ENCODE results near the gene PNPLA5. TPM values are rescaled to one million over a fixed set of nuclear protein-coding genes. Genes with fewer than 3 reads are reported as not detected.
"Not testable (repeated sequence)": the region's sequence is repeated elsewhere in the genome, so short reads cannot be mapped to it uniquely, and the experiment has no call there.

The PNPLA5 gene
- total RNA-seq, 2 experiments from 2014 or later: not detected

GRCh38 chr22:43883012-43883661, 8.7 kb downstream of the PNPLA5 start:
- ATAC-seq: peak; percentile 66
- peak; percentile 70 for DNase-seq
- H3K4me1 Mint-ChIP-seq: peaks cover 11% of the 10 kb centered on the region
- CTCF ChIA-PET: interaction anchor here (0.6 to 2.1 kb wide), 18 partner anchors 8 to 1930 kb away, joined by 3 to 47 read pairs (median 4); partner anchors contain the start of genes EFCAB6 and SAMM50
- no peaks in the 10 kb centered on the region for H3K9me3 Mint-ChIP-seq (ENCODE audit: low read depth)
- H3K27me3 Mint-ChIP-seq: peaks cover 6% of the 10 kb centered on the region
- no peak overlapping the region for H3K27ac Mint-ChIP-seq
- H3K4me3 Mint-ChIP-seq: no peak overlapping the region
- H3K36me3 Mint-ChIP-seq: no peaks in the 10 kb centered on the region

- CTCF ChIA-PET: interaction anchor here (1.0 to 2.1 kb wide), 14 partner anchors 9 to 635 kb away, joined by 3 to 47 read pairs (median 5); partner anchors contain the start of gene SAMM50
- H3K27ac Mint-ChIP-seq: no peak overlapping the region
- ATAC-seq (no peak), DNase-seq (no peak)
- H3K4me3 Mint-ChIP-seq: no peak overlapping the region
- H3K4me1 Mint-ChIP-seq: peaks cover 11% of the 10 kb centered on the region
- H3K9me3 Mint-ChIP-seq (ENCODE audit: low read depth): no peaks in the 10 kb centered on the region
- no peaks in the 10 kb centered on the region for H3K36me3 Mint-ChIP-seq
- peaks cover 5% of the 10 kb centered on the region for H3K27me3 Mint-ChIP-seq
Observed at GRCh38 chr22:43882122-43882767, 9.6 kb downstream of the PNPLA5 start.

- H3K27me3 Mint-ChIP-seq: no peaks in the 10 kb centered on the region
- H3K4me1 Mint-ChIP-seq: peaks cover 11% of the 10 kb centered on the region
- DNase-seq (no peak), ATAC-seq (no peak)
- H3K36me3 Mint-ChIP-seq: no peaks in the 10 kb centered on the region
- no peak overlapping the region for H3K27ac Mint-ChIP-seq
- no peaks in the 10 kb centered on the region for H3K9me3 Mint-ChIP-seq (ENCODE audit: low read depth)
- no peak overlapping the region for H3K4me3 Mint-ChIP-seq
- CTCF ChIA-PET: interaction anchor here (1.2 to 2.1 kb wide), 2 partner anchors 64 to 65 kb away, joined by 4 to 47 read pairs; no protein-coding TSS in a partner anchor
Observed at GRCh38 chr22:43881091-43882061, 10.4 kb downstream of the PNPLA5 start.

GRCh38 chr22:43880541-43880991, 11.2 kb downstream of the PNPLA5 start:
- H3K36me3 Mint-ChIP-seq: no peaks in the 10 kb centered on the region
- peaks cover 11% of the 10 kb centered on the region for H3K4me1 Mint-ChIP-seq
- no peak overlapping the region for H3K27ac Mint-ChIP-seq
- no peaks in the 10 kb centered on the region for H3K27me3 Mint-ChIP-seq
- CTCF ChIA-PET: interaction anchor here (1.2 kb wide), 1 partner anchor 66 kb away, joined by 4 read pairs; no protein-coding TSS in a partner anchor
- ATAC-seq (no peak), DNase-seq (no peak)
- no peaks in the 10 kb centered on the region for H3K9me3 Mint-ChIP-seq (ENCODE audit: low read depth)
- H3K4me3 Mint-ChIP-seq: no peak overlapping the region

GRCh38 chr22:43879901-43880540, 11.8 kb downstream of the PNPLA5 start:
- peaks cover under 1% of the 10 kb centered on the region for H3K27me3 Mint-ChIP-seq
- no peaks in the 10 kb centered on the region for H3K9me3 Mint-ChIP-seq (ENCODE audit: low read depth)
- CTCF ChIA-PET: no interaction called here
- peaks cover 11% of the 10 kb centered on the region for H3K4me1 Mint-ChIP-seq
- H3K36me3 Mint-ChIP-seq: no peaks in the 10 kb centered on the region
- no peak overlapping the region for H3K27ac Mint-ChIP-seq
- DNase-seq (no peak), ATAC-seq (no peak)
- no peak overlapping the region for H3K4me3 Mint-ChIP-seq

- no peak for DNase-seq
- CTCF ChIA-PET: no interaction called here
- H3K4me3 Mint-ChIP-seq: no peak overlapping the region
- H3K36me3 Mint-ChIP-seq: no peaks in the 10 kb centered on the region
- no peak overlapping the region for H3K27ac Mint-ChIP-seq
- no peak for ATAC-seq
- H3K9me3 Mint-ChIP-seq (ENCODE audit: low read depth): no peaks in the 10 kb centered on the region
- peaks cover 6% of the 10 kb centered on the region for H3K27me3 Mint-ChIP-seq
- H3K4me1 Mint-ChIP-seq: peaks cover 2% of the 10 kb centered on the region
Observed at GRCh38 chr22:43878831-43879550, 12.8 kb downstream of the PNPLA5 start.

GRCh38 chr22:43878079-43878795, 13.6 kb downstream of the PNPLA5 start:
- H3K27ac Mint-ChIP-seq: no peak overlapping the region
- no peaks in the 10 kb centered on the region for H3K9me3 Mint-ChIP-seq (ENCODE audit: low read depth)
- CTCF ChIA-PET: no interaction called here
- DNase-seq (no peak), ATAC-seq (no peak)
- H3K4me1 Mint-ChIP-seq: peaks cover 2% of the 10 kb centered on the region
- H3K36me3 Mint-ChIP-seq: no peaks in the 10 kb centered on the region
- H3K4me3 Mint-ChIP-seq: no peak overlapping the region
- H3K27me3 Mint-ChIP-seq: peaks cover 8% of the 10 kb centered on the region

- H3K27me3 Mint-ChIP-seq: peaks cover 13% of the 10 kb centered on the region
- ATAC-seq: no peak
Observed at GRCh38 chr22:43876866-43877509, 14.8 kb downstream of the PNPLA5 start.

GRCh38 chr22:43869799-43870198, 22.0 kb downstream of the PNPLA5 start:
- ATAC-seq: no peak
- Mint-ChIP-seq H3K9me3 (ENCODE audit: low read depth) (peaks cover 1% of the 10 kb centered on the region), H3K4me3 (no peak overlapping the region), H3K27ac (no peak overlapping the region), H3K36me3 (no peaks in the 10 kb centered on the region), H3K27me3 (peaks cover 22% of the 10 kb centered on the region), H3K4me1 (no peaks in the 10 kb centered on the region)
- CTCF ChIA-PET: no interaction called here
- no peak for DNase-seq

More at GRCh38 chr22:43876866-43877509, 14.8 kb downstream of the PNPLA5 start:
- Mint-ChIP-seq H3K4me3 (no peak overlapping the region), H3K36me3 (no peaks in the 10 kb centered on the region), H3K9me3 (ENCODE audit: low read depth) (no peaks in the 10 kb centered on the region), H3K27ac (no peak overlapping the region), H3K4me1 (no peaks in the 10 kb centered on the region)
- DNase-seq: no peak
- CTCF ChIA-PET: interaction anchor here (1.5 kb wide), 1 partner anchor 69 kb away, joined by 5 read pairs; no protein-coding TSS in a partner anchor

GRCh38 chr22:43869001-43869400, 22.8 kb downstream of the PNPLA5 start:
- CTCF ChIA-PET: interaction anchor here (1.9 kb wide), 1 partner anchor 14 kb away, joined by 6 read pairs; no protein-coding TSS in a partner anchor
- H3K27ac Mint-ChIP-seq; H3K36me3 Mint-ChIP-seq; H3K4me3 Mint-ChIP-seq; H3K4me1 Mint-ChIP-seq; H3K9me3 Mint-ChIP-seq (ENCODE audit: low read depth); ATAC-seq; DNase-seq: not testable (repeated sequence)
- peaks cover 24% of the 10 kb centered on the region for H3K27me3 Mint-ChIP-seq

- H3K4me3 Mint-ChIP-seq: no peak overlapping the region
- H3K27ac Mint-ChIP-seq: no peak overlapping the region
- peaks cover 30% of the 10 kb centered on the region for H3K27me3 Mint-ChIP-seq
- ATAC-seq (no peak), DNase-seq (peak; percentile 47)
- no peaks in the 10 kb centered on the region for H3K36me3 Mint-ChIP-seq
- H3K9me3 Mint-ChIP-seq (ENCODE audit: low read depth): peaks cover 1% of the 10 kb centered on the region
- H3K4me1 Mint-ChIP-seq: no peaks in the 10 kb centered on the region
- CTCF ChIA-PET: interaction anchor here (1.9 kb wide), 1 partner anchor 15 kb away, joined by 6 read pairs; no protein-coding TSS in a partner anchor
Observed at GRCh38 chr22:43867839-43868635, 23.8 kb downstream of the PNPLA5 start.

Data from activated CD8-positive, alpha-beta memory T cell treated with anti-CD3 and anti-CD28 coated beads, Interleukin-2, amount 10 ng/mL, durations not matched to agents 7 days and 5 days (primary cell).